Activated B cell treated with CpG ODN at 0.5 μM for 24 hours (primary cell): ENCODE measurements around the gene RAD21L1. TPM values are rescaled to one million over a fixed set of nuclear protein-coding genes. Genes with fewer than 3 reads are reported as not detected.

ENCODE experiments used
- ATAC-seq: fragments of 200-7000 bp; cut with Tn5 transposase; one replicate; pipeline ENCODE4 v1.10.0; 2021; ENCODE audit warnings: low read depth, mild to moderate bottlenecking, moderate library complexity
- CTCF ChIA-PET: fragments of 350-600 bp; sonication (Branson Sonifier 250); formaldehyde crosslinking; loops from one replicate; lab custom pipeline; 2021; ENCODE audit warnings: antibody characterized with exemption; lab: Charles Lee
- POLR2A ChIA-PET: fragments of 350-600 bp; sonication (Branson Sonifier 250); formaldehyde crosslinking; loops from one replicate; lab custom pipeline; 2021; ENCODE audit warnings: antibody characterized with exemption; lab: Charles Lee
- DNase-seq: peaks from one replicate; pipeline ENCODE4 v3.0.0; 2022
- H3K27ac Mint-ChIP-seq: one replicate; pipeline ENCODE4 v1.8.0; 2020; ENCODE audit warnings: mixed read lengths
- H3K27me3 Mint-ChIP-seq: one replicate; pipeline ENCODE4 v1.8.0; 2021; ENCODE audit warnings: mixed read lengths
- H3K36me3 Mint-ChIP-seq: one replicate; pipeline ENCODE4 v1.8.0; 2021; ENCODE audit warnings: low read depth, mixed read lengths
- H3K4me1 Mint-ChIP-seq: one replicate; pipeline ENCODE4 v1.8.0; 2021; ENCODE audit warnings: mixed read lengths
- H3K4me3 Mint-ChIP-seq: one replicate; pipeline ENCODE4 v1.8.0; 2020; ENCODE audit warnings: mild to moderate bottlenecking, mixed read lengths
- H3K9me3 Mint-ChIP-seq: one replicate; pipeline ENCODE4 v1.8.0; 2020; ENCODE audit warnings: mixed read lengths
- CTCF ChIP-seq: fragments of 200-600 bp; IDR thresholded peaks from one replicate; pipeline ENCODE4 v1.8.0; 2022; ENCODE audit warnings: antibody characterized with exemption, mild to moderate bottlenecking
- intact Hi-C: fragments of 100-400 bp; cut with micrococcal nuclease; formaldehyde crosslinking; loops from one replicate; pipeline ENCODE4 v1.15.1; 2024
- total RNA-seq: library from RNA; stranded (reverse); gene quantifications from 2 replicates; pipeline ENCODE4 v1.2.3, GENCODE V29; 2022

Gene RAD21L1
- total RNA-seq, 1 donor from 2014 or later = not detected

GRCh38 chr20:1265916-1266166 is 40.0 kb downstream of the RAD21L1 start:
- Mint-ChIP-seq H3K27ac (peak overlapping the region; percentile 36), H3K36me3 (no peaks in the 10 kb centered on the region), H3K9me3 (peaks cover 4% of the 10 kb centered on the region), H3K4me1 (peaks cover 12% of the 10 kb centered on the region), H3K27me3 (peaks cover 6% of the 10 kb centered on the region), H3K4me3 (peak overlapping the region; percentile 82)
- ChIA-PET CTCF (no interaction called here), POLR2A (interaction anchor here (0.7 kb wide), 1 partner anchor 47 kb away, joined by 8 read pairs; no protein-coding TSS in a partner anchor)
- no peak for TF ChIP-seq CTCF
- DNase-seq (no peak), ATAC-seq (no peak)
- intact Hi-C loops = loop anchor here (1.0 to 2.0 kb wide), 2 partner anchors 40 to 59 kb away; partner anchors contain the start of gene RAD21L1

DNA sequence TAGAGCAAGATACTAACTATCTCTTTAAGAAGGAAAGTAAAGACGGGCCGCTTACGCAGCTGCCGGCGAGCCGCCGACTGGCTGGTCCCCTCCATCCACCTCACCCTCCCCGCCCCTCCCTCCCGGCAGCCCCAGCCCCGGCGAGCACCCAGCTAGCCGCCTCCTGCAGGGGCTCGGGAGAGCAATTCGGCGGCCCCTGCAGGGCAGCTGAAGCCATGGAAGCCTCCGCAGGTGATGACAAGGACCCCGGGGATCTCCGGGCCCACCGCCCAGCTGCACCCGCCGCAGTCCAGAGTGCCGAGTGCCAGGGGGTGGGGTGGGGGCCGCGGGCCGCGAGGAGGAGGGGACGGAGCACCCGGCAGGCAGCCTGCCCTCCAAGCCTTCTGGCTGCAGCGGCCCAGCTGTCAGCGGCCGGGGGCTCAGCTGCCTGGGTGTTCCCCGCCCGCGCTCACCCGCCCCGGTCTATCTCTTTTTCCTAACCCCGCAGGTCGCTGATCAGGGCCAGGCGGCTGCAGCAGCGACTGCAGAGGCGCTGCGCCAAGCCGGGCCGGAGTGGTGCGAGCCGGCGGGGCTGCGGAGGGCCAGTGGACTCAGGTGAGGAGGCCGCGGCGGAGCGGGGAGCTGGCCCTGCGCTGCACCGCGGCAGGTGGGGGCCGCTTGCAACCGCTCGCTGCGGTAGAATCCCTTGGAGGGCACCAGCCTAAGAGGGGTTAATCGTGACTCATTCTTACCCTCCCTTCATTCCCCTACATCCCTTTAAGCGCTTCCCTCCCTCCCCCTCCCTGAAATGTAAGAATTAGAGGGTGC is 40.5 kb downstream of the RAD21L1 start, which contains the start of gene SNPH:
TSS of gene SNPH (plus strand) at position 128 of the 807 bp plus-strand sequence. CDS start 29,946 bp downstream, outside the sequence.
- TF ChIP-seq CTCF = no peak
- intact Hi-C loops = loop anchor here (1.0 to 2.0 kb wide), 2 partner anchors 40 to 58 kb away; partner anchors contain the start of gene RAD21L1
- Mint-ChIP-seq H3K9me3 (peaks cover 4% of the 10 kb centered on the region), H3K4me3 (peak within 1 kb of the TSS; percentile 82), H3K4me1 (peaks cover 12% of the 10 kb centered on the region), H3K27ac (peak within 1 kb of the TSS; percentile 36), H3K36me3 (no peaks in the 10 kb centered on the region), H3K27me3 (peaks cover 3% of the 10 kb centered on the region)
- DNase-seq (peak; percentile 45), ATAC-seq (peak; percentile 92)
- CTCF ChIA-PET = interaction anchor here (1.3 kb wide), 1 partner anchor 158 kb away, joined by 3 read pairs; no protein-coding TSS in a partner anchor
- POLR2A ChIA-PET = interaction anchor here (0.7 kb wide), 1 partner anchor 46 kb away, joined by 8 read pairs; no protein-coding TSS in a partner anchor

DNA sequence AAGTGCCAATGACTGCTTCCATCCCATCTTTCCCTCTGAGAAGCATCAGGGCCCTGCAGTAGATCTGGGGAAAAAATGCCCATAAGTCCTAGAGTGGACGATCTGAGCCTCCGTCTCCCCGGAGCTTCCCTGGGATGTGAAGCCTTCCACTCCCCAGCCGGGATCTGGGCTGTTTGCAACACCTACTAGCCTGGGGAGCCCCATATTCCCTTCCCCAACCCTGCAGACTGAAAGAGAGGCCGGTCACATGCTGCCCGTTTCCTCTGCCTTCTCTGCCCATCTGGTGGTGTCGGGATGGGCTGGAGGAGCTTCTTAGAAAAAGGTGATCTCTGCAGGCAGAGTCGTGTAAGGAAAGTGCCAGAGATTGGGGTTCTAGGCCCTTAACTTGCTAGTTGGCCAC is 41.3 kb downstream of the RAD21L1 start:
- Mint-ChIP-seq H3K4me3 (peak overlapping the region; percentile 73), H3K27me3 (peaks cover 2% of the 10 kb centered on the region), H3K9me3 (peaks cover 2% of the 10 kb centered on the region), H3K4me1 (peaks cover 12% of the 10 kb centered on the region), H3K27ac (no peak overlapping the region), H3K36me3 (no peaks in the 10 kb centered on the region)
- intact Hi-C loops = loop anchor here (2.0 kb wide), 1 partner anchor 58 kb away; no protein-coding TSS in a partner anchor
- POLR2A ChIA-PET = interaction anchor here (0.6 kb wide), 1 partner anchor 58 kb away, joined by 3 read pairs; no protein-coding TSS in a partner anchor
- TF ChIP-seq CTCF = no peak
- CTCF ChIA-PET = interaction anchor here (1.3 kb wide), 1 partner anchor 159 kb away, joined by 3 read pairs; no protein-coding TSS in a partner anchor
- ATAC-seq (no peak), DNase-seq (no peak)

DNA sequence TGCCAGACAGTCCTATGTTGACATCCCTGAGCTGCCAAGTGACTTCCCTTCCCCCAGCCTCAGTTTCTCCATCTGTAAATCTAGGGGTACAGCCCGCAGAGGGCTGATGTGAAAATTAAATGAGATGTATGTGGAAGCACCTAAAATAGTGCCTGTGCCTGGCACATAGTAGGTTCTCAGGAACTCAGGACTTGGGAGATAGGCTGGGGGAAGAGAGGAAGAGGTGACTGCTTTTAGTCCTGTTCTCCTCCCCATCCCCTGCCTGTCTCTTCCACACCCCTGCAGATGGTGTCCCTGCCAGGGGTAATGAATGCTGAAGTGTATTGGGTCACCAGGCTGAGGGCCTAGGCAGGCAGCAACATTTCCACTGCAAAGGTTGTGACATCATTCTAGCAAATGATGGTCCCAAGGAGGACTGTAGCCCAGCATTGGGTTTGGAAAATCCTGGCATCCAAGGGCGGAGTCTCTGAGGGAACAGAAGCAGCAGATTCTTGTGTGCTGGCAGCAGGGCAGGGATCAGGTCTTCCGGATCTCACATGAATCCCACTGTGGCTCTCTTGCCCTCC is 42.0 kb downstream of the RAD21L1 start:
- Mint-ChIP-seq H3K27ac (no peak overlapping the region), H3K4me1 (peaks cover 12% of the 10 kb centered on the region), H3K9me3 (no peaks in the 10 kb centered on the region), H3K27me3 (no peaks in the 10 kb centered on the region), H3K36me3 (no peaks in the 10 kb centered on the region), H3K4me3 (no peak overlapping the region)
- CTCF ChIA-PET = no interaction called here
- DNase-seq = no peak
- POLR2A ChIA-PET = interaction anchor here (0.6 kb wide), 1 partner anchor 58 kb away, joined by 3 read pairs; no protein-coding TSS in a partner anchor
- TF ChIP-seq CTCF = no peak
- ATAC-seq = no peak
- intact Hi-C loops = loop anchor here (2.0 kb wide), 1 partner anchor 57 kb away; no protein-coding TSS in a partner anchor

DNA sequence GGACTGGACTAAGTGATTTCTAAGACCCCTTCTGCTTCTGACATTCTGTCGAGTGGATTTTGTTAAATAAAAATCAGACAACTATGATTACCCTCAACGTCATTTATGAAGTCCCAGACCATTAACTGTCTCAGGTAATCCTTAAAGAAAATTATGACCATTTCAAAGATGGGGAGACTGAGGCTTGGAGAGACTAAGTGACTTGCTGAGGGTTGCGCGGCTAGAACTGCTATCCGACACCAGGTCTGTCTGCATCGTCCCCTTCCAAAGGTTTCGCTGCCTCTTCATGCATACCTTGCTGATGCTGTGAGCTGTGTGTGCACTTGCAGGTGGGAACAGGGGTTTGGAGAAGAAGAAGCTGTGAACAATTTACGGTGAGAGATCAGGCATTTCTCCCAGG is 43.4 kb downstream of the RAD21L1 start:
- H3K36me3 Mint-ChIP-seq = no peaks in the 10 kb centered on the region
- no peak for TF ChIP-seq CTCF
- H3K27me3 Mint-ChIP-seq = no peaks in the 10 kb centered on the region
- ATAC-seq (no peak), DNase-seq (no peak)
- no peak overlapping the region for H3K4me3 Mint-ChIP-seq
- H3K4me1 Mint-ChIP-seq = peaks cover 12% of the 10 kb centered on the region
- ChIA-PET CTCF (no interaction called here), POLR2A (no interaction called here)
- no peaks in the 10 kb centered on the region for H3K9me3 Mint-ChIP-seq
- intact Hi-C loops = no loop called here
- no peak overlapping the region for H3K27ac Mint-ChIP-seq
